Activated CD8-positive, alpha-beta T cell treated with anti-CD3 and anti-CD28 coated beads for 36 hours (primary cell): ENCODE measurements around the gene SKA2. TPM values are rescaled to one million over a fixed set of nuclear protein-coding genes. Genes with fewer than 3 reads are reported as not detected.

Experiments
- ATAC-seq: fragments of 200-7000 bp; cut with Tn5 transposase; one replicate; pipeline ENCODE4 v1.10.0; 2021; ENCODE audit warnings: mild to moderate bottlenecking, moderate library complexity
- CTCF ChIA-PET: fragments of 350-600 bp; sonication (Branson Sonifier 250); formaldehyde crosslinking; loops from one replicate; lab custom pipeline; 2021; ENCODE audit warnings: antibody characterized with exemption; lab: Charles Lee
- POLR2A ChIA-PET: fragments of 350-600 bp; sonication (Branson Sonifier 250); formaldehyde crosslinking; loops from one replicate; lab custom pipeline; 2021; ENCODE audit warnings: antibody characterized with exemption; lab: Charles Lee
- DNase-seq: peaks from one replicate; pipeline ENCODE4 v3.0.0-alpha.2; 2020
- H3K27ac Mint-ChIP-seq: one replicate; pipeline ENCODE4 v1.8.0; 2021; ENCODE audit warnings: mild to moderate bottlenecking, mixed read lengths
- H3K27me3 Mint-ChIP-seq: one replicate; pipeline ENCODE4 v1.8.0; 2021; ENCODE audit warnings: mixed read lengths
- H3K36me3 Mint-ChIP-seq: one replicate; pipeline ENCODE4 v1.8.0; 2021; ENCODE audit warnings: low read depth, mixed read lengths
- H3K4me1 Mint-ChIP-seq: one replicate; pipeline ENCODE4 v1.8.0; 2021; ENCODE audit warnings: low read depth, mixed read lengths
- H3K4me3 Mint-ChIP-seq: one replicate; pipeline ENCODE4 v1.8.0; 2021; ENCODE audit warnings: mild to moderate bottlenecking, moderate library complexity, mixed read lengths
- H3K9me3 Mint-ChIP-seq: one replicate; pipeline ENCODE4 v1.8.0; 2021; ENCODE audit warnings: mixed read lengths
- intact Hi-C: fragments of 100-400 bp; cut with micrococcal nuclease; formaldehyde crosslinking; loops from one replicate; pipeline ENCODE4 v1.10.0; 2022
- total RNA-seq, 2 experiments: library from RNA; stranded (reverse); gene quantifications; one replicate each; pipeline ENCODE4 v1.2.3, GENCODE V29; 2021
- TF ChIP-seq, protein P1 (sequence below): fragments of 200-600 bp; IDR thresholded peaks from one replicate; pipeline ENCODE4 v1.8.0; 2022; ENCODE audit warnings: antibody characterized with exemption, mild to moderate bottlenecking

The SKA2 gene
- total RNA-seq, 2 experiments from 2014 or later: 59.1 to 68.4 TPM

DNA sequence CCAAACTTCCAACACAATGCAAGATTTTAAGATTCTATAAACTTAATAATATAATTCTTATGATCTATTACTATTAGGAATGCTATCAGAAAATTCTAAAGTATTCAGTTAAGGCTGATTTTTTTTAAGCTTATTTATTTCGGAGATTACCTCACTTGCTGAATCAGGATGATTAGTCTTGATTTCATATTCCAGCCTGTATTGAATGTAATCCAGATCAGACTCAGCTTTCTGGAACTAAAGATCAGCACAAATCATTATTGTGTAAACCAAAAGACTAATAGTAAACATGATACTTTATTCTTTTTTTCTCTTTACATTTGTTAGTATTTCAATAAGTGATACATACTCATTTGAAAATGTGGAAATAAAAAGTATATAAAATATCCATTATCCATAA lies 23.9 kb downstream of the SKA2 start:
- H3K36me3 Mint-ChIP-seq: peaks cover 10% of the 10 kb centered on the region
- no peak overlapping the region for H3K27ac Mint-ChIP-seq
- H3K27me3 Mint-ChIP-seq: no peaks in the 10 kb centered on the region
- ChIA-PET POLR2A (interaction anchor here (1.2 kb wide), 1 partner anchor 25 kb away, joined by 3 read pairs; the partner anchor contains the start of gene TRIM37), CTCF (interaction anchor here (1.9 kb wide), 1 partner anchor 15 kb away, joined by 5 read pairs; no protein-coding TSS in a partner anchor)
- H3K4me1 Mint-ChIP-seq: no peaks in the 10 kb centered on the region
- TF ChIP-seq, protein P1, sequence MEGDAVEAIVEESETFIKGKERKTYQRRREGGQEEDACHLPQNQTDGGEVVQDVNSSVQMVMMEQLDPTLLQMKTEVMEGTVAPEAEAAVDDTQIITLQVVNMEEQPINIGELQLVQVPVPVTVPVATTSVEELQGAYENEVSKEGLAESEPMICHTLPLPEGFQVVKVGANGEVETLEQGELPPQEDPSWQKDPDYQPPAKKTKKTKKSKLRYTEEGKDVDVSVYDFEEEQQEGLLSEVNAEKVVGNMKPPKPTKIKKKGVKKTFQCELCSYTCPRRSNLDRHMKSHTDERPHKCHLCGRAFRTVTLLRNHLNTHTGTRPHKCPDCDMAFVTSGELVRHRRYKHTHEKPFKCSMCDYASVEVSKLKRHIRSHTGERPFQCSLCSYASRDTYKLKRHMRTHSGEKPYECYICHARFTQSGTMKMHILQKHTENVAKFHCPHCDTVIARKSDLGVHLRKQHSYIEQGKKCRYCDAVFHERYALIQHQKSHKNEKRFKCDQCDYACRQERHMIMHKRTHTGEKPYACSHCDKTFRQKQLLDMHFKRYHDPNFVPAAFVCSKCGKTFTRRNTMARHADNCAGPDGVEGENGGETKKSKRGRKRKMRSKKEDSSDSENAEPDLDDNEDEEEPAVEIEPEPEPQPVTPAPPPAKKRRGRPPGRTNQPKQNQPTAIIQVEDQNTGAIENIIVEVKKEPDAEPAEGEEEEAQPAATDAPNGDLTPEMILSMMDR: no peak
- H3K9me3 Mint-ChIP-seq: no peaks in the 10 kb centered on the region
- DNase-seq: no peak
- ATAC-seq: no peak
- no peak overlapping the region for H3K4me3 Mint-ChIP-seq
- intact Hi-C loops: no loop called here

DNA sequence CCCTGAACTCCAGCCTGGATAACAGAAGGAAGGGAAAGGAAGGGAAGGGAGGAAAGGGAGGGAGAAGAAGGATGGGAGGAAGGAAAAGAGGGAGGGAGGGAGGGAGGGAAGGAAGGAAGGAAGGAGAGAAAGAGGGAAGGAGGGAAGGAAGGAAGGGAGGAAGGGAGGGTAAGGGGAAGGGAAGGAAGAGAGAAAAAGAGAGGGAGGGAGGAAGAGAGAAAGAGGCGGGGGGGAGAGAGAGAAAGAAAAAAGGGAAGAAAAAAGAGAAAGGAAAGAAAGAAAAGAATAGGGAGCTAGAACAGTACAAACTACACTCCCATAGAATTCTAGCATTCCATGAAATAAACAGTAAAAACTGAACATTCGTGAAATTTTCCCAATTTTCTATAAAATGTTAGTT lies 25.2 kb downstream of the SKA2 start:
- Mint-ChIP-seq H3K9me3 (no peaks in the 10 kb centered on the region), H3K27ac (no peak overlapping the region), H3K4me1 (no peaks in the 10 kb centered on the region), H3K36me3 (peaks cover 10% of the 10 kb centered on the region), H3K4me3 (no peak overlapping the region), H3K27me3 (no peaks in the 10 kb centered on the region)
- TF ChIP-seq, protein P1: no peak
- no peak for DNase-seq
- intact Hi-C loops: no loop called here
- POLR2A ChIA-PET: no interaction called here
- CTCF ChIA-PET: interaction anchor here (1.9 kb wide), 1 partner anchor 16 kb away, joined by 5 read pairs; no protein-coding TSS in a partner anchor
- no peak for ATAC-seq

DNA sequence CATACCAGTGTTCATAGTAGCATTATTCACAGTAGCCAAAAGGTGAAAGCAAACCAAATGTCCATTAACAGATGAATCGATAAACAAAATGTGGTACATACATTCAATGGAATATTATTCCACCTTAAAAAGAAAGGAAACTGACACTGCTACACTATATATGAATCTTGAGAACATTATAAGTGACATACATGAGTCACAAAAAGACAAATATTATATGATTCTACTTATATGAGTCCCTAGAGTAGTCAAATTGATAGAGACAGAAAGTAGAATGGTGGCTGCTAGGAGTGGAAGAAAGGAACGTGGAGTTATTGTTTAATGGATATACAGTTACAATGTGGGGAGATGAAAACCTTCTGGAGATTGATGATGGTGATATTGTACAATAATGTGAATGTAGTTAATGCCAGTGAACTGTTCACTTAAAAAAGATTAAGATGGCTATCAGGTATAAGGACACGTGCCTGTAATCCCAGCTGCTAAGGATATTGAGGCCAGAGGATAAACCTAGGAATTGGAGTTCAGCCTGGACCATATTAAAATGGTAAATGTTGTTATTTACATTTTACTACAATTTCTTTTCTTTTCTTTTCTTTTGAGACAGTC lies 28.1 kb downstream of the SKA2 start:
- ChIA-PET POLR2A (interaction anchor here (1.1 kb wide), 2 partner anchors 17 to 20 kb away, joined by 3 read pairs; partner anchors contain the start of gene TRIM37), CTCF (no interaction called here)
- H3K27ac Mint-ChIP-seq: no peak overlapping the region
- DNase-seq (no peak), ATAC-seq (no peak)
- H3K9me3 Mint-ChIP-seq: no peaks in the 10 kb centered on the region
- intact Hi-C loops: no loop called here
- H3K27me3 Mint-ChIP-seq: no peaks in the 10 kb centered on the region
- H3K4me1 Mint-ChIP-seq: no peaks in the 10 kb centered on the region
- TF ChIP-seq, protein P1: no peak
- H3K36me3 Mint-ChIP-seq: peaks cover 15% of the 10 kb centered on the region
- no peak overlapping the region for H3K4me3 Mint-ChIP-seq

DNA sequence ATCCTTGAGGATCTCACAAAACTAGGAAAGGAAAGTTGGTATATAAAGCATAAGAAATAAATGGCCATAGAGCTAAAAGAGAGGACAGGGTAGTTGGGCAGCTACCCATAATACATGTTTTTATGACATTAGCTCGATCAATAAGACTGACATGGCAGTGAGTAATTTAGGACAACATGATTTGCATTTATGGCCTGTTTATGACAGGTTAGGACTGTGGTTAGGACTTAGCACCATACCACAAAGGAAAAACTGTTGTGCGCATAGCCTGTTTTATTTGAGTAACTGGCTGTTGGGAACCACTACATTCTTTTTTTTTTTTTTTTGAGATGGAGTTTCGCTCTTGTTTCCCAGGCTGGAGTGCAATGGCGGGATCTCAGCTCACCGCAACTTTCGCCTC lies 30.3 kb downstream of the SKA2 start:
- CTCF ChIA-PET: no interaction called here
- intact Hi-C loops: no loop called here
- peaks cover 21% of the 10 kb centered on the region for H3K36me3 Mint-ChIP-seq

More for the DNA sequence above, 30.3 kb downstream of the SKA2 start:
- POLR2A ChIA-PET: no interaction called here
- Mint-ChIP-seq H3K4me3 (no peak overlapping the region), H3K9me3 (no peaks in the 10 kb centered on the region), H3K4me1 (no peaks in the 10 kb centered on the region), H3K27me3 (no peaks in the 10 kb centered on the region), H3K27ac (no peak overlapping the region)
- TF ChIP-seq, protein P1: no peak
- no peak for DNase-seq
- no peak for ATAC-seq
